ENCODE results near the gene RPRML. TPM values are rescaled to one million over a fixed set of nuclear protein-coding genes. Genes with fewer than 3 reads are reported as not detected.

Gene RPRML
- total RNA-seq, 1 donor from 2014 or later: not detected

GRCh38 chr17:46944931-46945330 lies 34.1 kb downstream of the RPRML start:
- Mint-ChIP-seq H3K36me3 (ENCODE audit: low read depth) (peaks cover 25% of the 10 kb centered on the region), H3K27ac (no peak overlapping the region), H3K4me3 (no peak overlapping the region), H3K4me1 (peaks cover 22% of the 10 kb centered on the region), H3K27me3 (no peaks in the 10 kb centered on the region), H3K9me3 (no peaks in the 10 kb centered on the region)
- intact Hi-C loops (cut with micrococcal nuclease): loop anchor here (5.0 kb wide), 1 partner anchor 372 kb away; no protein-coding TSS in a partner anchor
- no peak for ATAC-seq (ENCODE audit: low read depth)
- no peak for TF ChIP-seq CTCF (IDR thresholded peaks at IDR 0.05)
- no peak for DNase-seq
- CTCF ChIA-PET: no interaction called here
- POLR2A ChIA-PET: no interaction called here

GRCh38 chr17:46943501-46944393 lies 35.3 kb downstream of the RPRML start:
- CTCF ChIA-PET: interaction anchor here (1.1 to 3.0 kb wide), 2 partner anchors 9 to 20 kb away, joined by 3 to 10 read pairs; no protein-coding TSS in a partner anchor
- TF ChIP-seq CTCF (IDR thresholded peaks at IDR 0.05): no peak
- ATAC-seq (ENCODE audit: low read depth): no peak
- no peak overlapping the region for H3K27ac Mint-ChIP-seq
- intact Hi-C loops (cut with micrococcal nuclease): loop anchor here (2.0 to 5.0 kb wide), 2 partner anchors 374 to 671 kb away; no protein-coding TSS in a partner anchor
- POLR2A ChIA-PET: no interaction called here
- no peaks in the 10 kb centered on the region for H3K27me3 Mint-ChIP-seq
- H3K4me1 Mint-ChIP-seq: peaks cover 22% of the 10 kb centered on the region
- DNase-seq: no peak
- no peaks in the 10 kb centered on the region for H3K9me3 Mint-ChIP-seq
- no peak overlapping the region for H3K4me3 Mint-ChIP-seq
- H3K36me3 Mint-ChIP-seq (ENCODE audit: low read depth): peaks cover 27% of the 10 kb centered on the region

DNA sequence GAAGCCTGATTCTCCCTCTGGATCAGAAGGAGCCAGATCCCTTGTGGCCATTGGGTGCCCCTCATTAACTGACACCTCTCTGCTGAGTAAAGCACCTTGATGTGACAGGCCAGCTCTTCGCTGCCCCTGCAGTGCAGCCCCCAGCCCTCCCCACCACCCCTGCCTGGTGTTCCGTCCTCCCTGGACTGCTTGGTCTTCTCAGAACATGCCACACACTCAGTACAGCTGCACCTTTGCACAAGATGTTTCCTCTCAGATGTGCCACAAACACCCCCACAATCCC lies 35.9 kb downstream of the RPRML start:
- H3K27ac Mint-ChIP-seq: no peak overlapping the region

GRCh38 chr17:46942441-46943217 lies 36.4 kb downstream of the RPRML start:
- ChIA-PET CTCF (interaction anchor here (0.7 to 3.0 kb wide), 12 partner anchors 8 to 674 kb away, joined by 3 to 10 read pairs (median 4); no protein-coding TSS in a partner anchor), POLR2A (interaction anchor here (1.0 kb wide), 1 partner anchor 382 kb away, joined by 6 read pairs; no protein-coding TSS in a partner anchor)
- Mint-ChIP-seq H3K4me3 (no peak overlapping the region), H3K27ac (no peak overlapping the region), H3K36me3 (ENCODE audit: low read depth) (peaks cover 35% of the 10 kb centered on the region), H3K27me3 (no peaks in the 10 kb centered on the region), H3K9me3 (no peaks in the 10 kb centered on the region), H3K4me1 (peaks cover 22% of the 10 kb centered on the region)
- ATAC-seq (ENCODE audit: low read depth): peak; percentile 51
- peak; percentile 49 for DNase-seq
- no peak for TF ChIP-seq CTCF (IDR thresholded peaks at IDR 0.05)
- intact Hi-C loops (cut with micrococcal nuclease): loop anchor here (1.0 to 5.0 kb wide), 3 partner anchors 59 to 672 kb away; no protein-coding TSS in a partner anchor

More for the DNA sequence above, 35.9 kb downstream of the RPRML start:
- POLR2A ChIA-PET: interaction anchor here (1.0 kb wide), 1 partner anchor 382 kb away, joined by 6 read pairs; no protein-coding TSS in a partner anchor
- intact Hi-C loops (cut with micrococcal nuclease): loop anchor here (2.0 to 5.0 kb wide), 2 partner anchors 374 to 672 kb away; no protein-coding TSS in a partner anchor
- ATAC-seq (ENCODE audit: low read depth): no peak
- CTCF ChIA-PET: interaction anchor here (0.7 to 3.0 kb wide), 8 partner anchors 9 to 373 kb away, joined by 3 to 10 read pairs (median 4); no protein-coding TSS in a partner anchor
- Mint-ChIP-seq H3K36me3 (ENCODE audit: low read depth) (peaks cover 32% of the 10 kb centered on the region), H3K9me3 (no peaks in the 10 kb centered on the region), H3K27me3 (no peaks in the 10 kb centered on the region), H3K4me3 (no peak overlapping the region), H3K4me1 (peaks cover 22% of the 10 kb centered on the region)
- no peak for TF ChIP-seq CTCF (IDR thresholded peaks at IDR 0.05)
- DNase-seq: no peak
